Activated CD8-positive, alpha-beta T cell treated with anti-CD3 and anti-CD28 coated beads for 36 hours (primary cell): ENCODE results near the gene PPIF. TPM values are rescaled to one million over a fixed set of nuclear protein-coding genes. Genes with fewer than 3 reads are reported as not detected.
A peak's percentile ranks its signal among the peaks of the same experiment; 100 is the strongest.

Experiments
- ATAC-seq: fragments of 200-7000 bp; cut with Tn5 transposase; one replicate; pipeline ENCODE4 v1.10.0; 2021; ENCODE audit warnings: mild to moderate bottlenecking, moderate library complexity
- CTCF ChIA-PET: fragments of 350-600 bp; sonication (Branson Sonifier 250); formaldehyde crosslinking; loops from one replicate; lab custom pipeline; 2021; ENCODE audit warnings: antibody characterized with exemption; lab: Charles Lee
- POLR2A ChIA-PET: fragments of 350-600 bp; sonication (Branson Sonifier 250); formaldehyde crosslinking; loops from one replicate; lab custom pipeline; 2021; ENCODE audit warnings: antibody characterized with exemption; lab: Charles Lee
- DNase-seq: peaks from one replicate; pipeline ENCODE4 v3.0.0-alpha.2; 2020
- H3K27ac Mint-ChIP-seq: one replicate; pipeline ENCODE4 v1.8.0; 2021; ENCODE audit warnings: mild to moderate bottlenecking, mixed read lengths
- H3K27me3 Mint-ChIP-seq: one replicate; pipeline ENCODE4 v1.8.0; 2021; ENCODE audit warnings: mixed read lengths
- H3K36me3 Mint-ChIP-seq: one replicate; pipeline ENCODE4 v1.8.0; 2021; ENCODE audit warnings: low read depth, mixed read lengths
- H3K4me1 Mint-ChIP-seq: one replicate; pipeline ENCODE4 v1.8.0; 2021; ENCODE audit warnings: low read depth, mixed read lengths
- H3K4me3 Mint-ChIP-seq: one replicate; pipeline ENCODE4 v1.8.0; 2021; ENCODE audit warnings: mild to moderate bottlenecking, moderate library complexity, mixed read lengths
- H3K9me3 Mint-ChIP-seq: one replicate; pipeline ENCODE4 v1.8.0; 2021; ENCODE audit warnings: mixed read lengths
- CTCF ChIP-seq: fragments of 200-600 bp; IDR thresholded peaks from one replicate; pipeline ENCODE4 v1.8.0; 2022; ENCODE audit warnings: antibody characterized with exemption, mild to moderate bottlenecking
- intact Hi-C: fragments of 100-400 bp; cut with micrococcal nuclease; formaldehyde crosslinking; loops from one replicate; pipeline ENCODE4 v1.10.0; 2022
- total RNA-seq, 2 experiments: library from RNA; stranded (reverse); gene quantifications; one replicate each; pipeline ENCODE4 v1.2.3, GENCODE V29; 2021

The PPIF gene
- total RNA-seq: 10 to 100 TPM; 81.5 to 88.6 TPM

- intact Hi-C loops: loop anchor here (5.0 kb wide), 1 partner anchor 55 kb away; no protein-coding TSS in a partner anchor
- Mint-ChIP-seq H3K9me3 (no peaks in the 10 kb centered on the region), H3K4me1 (peaks cover 26% of the 10 kb centered on the region), H3K27ac (peak within 1 kb of the TSS; percentile 94), H3K27me3 (no peaks in the 10 kb centered on the region), H3K36me3 (peaks cover 37% of the 10 kb centered on the region), H3K4me3 (peak within 1 kb of the TSS; percentile 86)
- peak; percentile 98 for TF ChIP-seq CTCF
- ChIA-PET POLR2A (interaction anchor here (0.6 to 13.2 kb wide), 13 partner anchors 10 to 1125 kb away, joined by 3 to 155 read pairs (median 8); no protein-coding TSS in a partner anchor), CTCF (interaction anchor here (0.8 to 4.0 kb wide), 16 partner anchors 10 to 106 kb away, joined by 3 to 27 read pairs (median 4); no protein-coding TSS in a partner anchor)
- ATAC-seq: peak; percentile 96
- peak; percentile 95 for DNase-seq
Observed at GRCh38 chr10:79347226-79347893, at the start of gene PPIF. Gene PPIF, plus strand, starts transcription at chr10:79347469. Its CDS starts 80 bp downstream, at chr10:79347549.

DNA sequence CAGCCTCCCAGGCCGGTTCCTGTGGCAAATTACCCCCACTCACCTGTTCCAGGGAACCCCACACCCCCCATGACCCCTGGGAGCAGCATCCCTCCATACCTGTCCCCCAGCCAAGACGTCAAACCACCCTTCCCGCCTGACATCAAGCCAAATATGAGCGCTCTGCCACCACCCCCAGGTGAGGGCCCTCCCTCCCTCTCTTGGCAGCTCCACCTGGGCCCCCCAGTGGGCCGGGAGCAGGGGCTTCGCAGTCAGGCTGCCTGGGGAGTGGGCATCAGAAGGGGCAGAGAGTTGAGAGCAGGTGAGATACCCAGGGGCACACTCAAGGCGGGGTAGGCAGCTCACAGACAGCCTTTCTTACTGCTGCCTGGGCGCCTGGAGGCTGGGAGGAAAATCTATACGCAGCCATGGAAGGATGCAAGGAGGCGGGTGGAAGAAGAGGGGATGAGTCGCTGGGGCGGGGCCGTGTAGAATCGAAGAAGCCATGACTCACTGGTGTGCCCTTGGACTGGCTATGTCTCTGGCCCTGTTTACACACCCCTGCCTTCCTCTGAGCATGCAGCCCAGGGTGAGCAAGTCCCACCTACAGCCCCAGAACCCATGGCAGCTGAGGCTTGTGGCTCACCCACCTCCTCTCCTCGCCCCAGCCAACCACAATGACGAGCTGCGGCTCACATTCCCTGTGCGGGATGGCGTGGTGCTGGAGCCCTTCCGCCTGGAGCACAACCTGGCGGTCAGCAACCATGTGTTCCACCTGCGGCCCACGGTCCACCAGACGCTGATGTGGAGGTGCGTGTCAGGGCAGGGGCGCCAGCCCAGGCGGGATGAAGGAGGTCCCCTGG lies 48.6 kb upstream of the PPIF start:
- peak; percentile 94 for ATAC-seq
- no peak overlapping the region for H3K4me3 Mint-ChIP-seq
- H3K36me3 Mint-ChIP-seq: peaks cover 48% of the 10 kb centered on the region
- no peak overlapping the region for H3K27ac Mint-ChIP-seq
- peaks cover 13% of the 10 kb centered on the region for H3K4me1 Mint-ChIP-seq
- CTCF ChIA-PET: no interaction called here
- H3K9me3 Mint-ChIP-seq: no peaks in the 10 kb centered on the region
- intact Hi-C loops: no loop called here
- no peaks in the 10 kb centered on the region for H3K27me3 Mint-ChIP-seq
- peak; percentile 84 for DNase-seq
- TF ChIP-seq CTCF: no peak
- POLR2A ChIA-PET: interaction anchor here (1.1 kb wide), 1 partner anchor 9 kb away, joined by 3 read pairs; no protein-coding TSS in a partner anchor

- H3K4me1 Mint-ChIP-seq: peaks cover 13% of the 10 kb centered on the region
- TF ChIP-seq CTCF: no peak
- DNase-seq: no peak
- ChIA-PET POLR2A (interaction anchor here (1.2 kb wide), 1 partner anchor 11 kb away, joined by 3 read pairs; no protein-coding TSS in a partner anchor), CTCF (no interaction called here)
- no peaks in the 10 kb centered on the region for H3K9me3 Mint-ChIP-seq
- ATAC-seq: no peak
- intact Hi-C loops: no loop called here
- no peak overlapping the region for H3K27ac Mint-ChIP-seq
- peaks cover 52% of the 10 kb centered on the region for H3K36me3 Mint-ChIP-seq
- H3K4me3 Mint-ChIP-seq: no peak overlapping the region
- H3K27me3 Mint-ChIP-seq: no peaks in the 10 kb centered on the region
Observed at GRCh38 chr10:79299397-79300241, 47.6 kb upstream of the PPIF start.

DNA sequence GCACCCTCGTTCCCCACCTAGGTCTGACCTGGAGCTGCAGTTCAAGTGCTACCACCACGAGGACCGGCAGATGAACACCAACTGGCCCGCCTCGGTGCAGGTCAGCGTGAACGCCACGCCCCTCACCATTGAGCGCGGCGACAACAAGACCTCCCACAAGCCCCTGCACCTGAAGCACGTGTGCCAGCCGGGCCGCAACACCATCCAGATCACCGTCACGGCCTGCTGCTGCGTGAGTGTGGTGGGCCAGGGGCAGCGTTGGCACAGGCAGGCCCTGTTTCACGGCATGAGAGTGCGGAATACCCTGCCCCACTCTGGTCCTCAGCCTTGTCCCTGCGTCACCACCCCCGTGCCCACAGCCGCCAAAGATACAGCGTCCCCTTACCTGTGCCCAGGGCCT lies 46.6 kb upstream of the PPIF start:
- intact Hi-C loops: no loop called here
- no peak for TF ChIP-seq CTCF
- H3K4me1 Mint-ChIP-seq: peaks cover 10% of the 10 kb centered on the region
- ATAC-seq (no peak), DNase-seq (no peak)
- H3K27ac Mint-ChIP-seq: no peak overlapping the region
- H3K27me3 Mint-ChIP-seq: no peaks in the 10 kb centered on the region
- H3K36me3 Mint-ChIP-seq: peaks cover 50% of the 10 kb centered on the region
- no peak overlapping the region for H3K4me3 Mint-ChIP-seq
- H3K9me3 Mint-ChIP-seq: no peaks in the 10 kb centered on the region
- POLR2A ChIA-PET: interaction anchor here (1.2 kb wide), 1 partner anchor 13 kb away, joined by 3 read pairs; no protein-coding TSS in a partner anchor
- CTCF ChIA-PET: no interaction called here
